A673 (cell line): Measurements from ENCODE around the gene TRIM65. TPM values are rescaled to one million over a fixed set of nuclear protein-coding genes. Genes with fewer than 3 reads are reported as not detected.
A peak's percentile ranks its signal among the peaks of the same experiment; 100 is the strongest.

Source experiments
- BruUV-seq: library from RNA; stranded (reverse); fragments of 400-500 nt; replicated peaks from 2 replicates; lab custom pipeline; 2021; lab: Mats Ljungman, UMichigan
- CTCF ChIA-PET: fragments of 300-600 bp; sonication (Branson Sonifier 250); formaldehyde crosslinking; loops from one replicate; lab custom pipeline; 2022; ENCODE audit warnings: antibody characterized with exemption; lab: Charles Lee
- POLR2A ChIA-PET: fragments of 300-600 bp; sonication (Branson Sonifier 250); formaldehyde crosslinking; loops from one replicate; lab custom pipeline; 2022; ENCODE audit warnings: antibody characterized with exemption; ENCODE audit not compliant: low non-redundant PET; lab: Charles Lee
- DNase-seq: peaks from one replicate; pipeline ENCODE4 v3.0.0-alpha.2; 2015; ENCODE audit warnings: low spot score
- H3K27ac ChIP-seq: fragments of 200-600 bp; sonication (generic); 2 replicates; pipeline ENCODE4 v1.5.1; 2016; ENCODE audit warnings: mixed run types, low read depth, mild to moderate bottlenecking, mixed read lengths, antibody characterized with exemption, low read length; ENCODE audit not compliant: poor library complexity, severe bottlenecking
- H3K27me3 ChIP-seq: fragments of 200-600 bp; sonication (generic); replicated peaks from 2 replicates; pipeline ENCODE4 v1.6.1; 2017; ENCODE audit warnings: mixed run types, low read depth, mild to moderate bottlenecking, mixed read lengths, antibody characterized with exemption, low read length; ENCODE audit not compliant: insufficient read depth, poor library complexity
- H3K36me3 ChIP-seq: fragments of 200-600 bp; sonication (generic); 2 replicates; pipeline ENCODE4 v1.6.1; 2016; ENCODE audit warnings: mixed run types, mild to moderate bottlenecking, mixed read lengths, antibody characterized with exemption, low read length; ENCODE audit not compliant: insufficient read depth, poor library complexity, severe bottlenecking
- H3K4me1 ChIP-seq: fragments of 200-600 bp; sonication (generic); 2 replicates; pipeline ENCODE4 v1.6.1; 2017; ENCODE audit warnings: mixed run types, mild to moderate bottlenecking, mixed read lengths, antibody characterized with exemption, low read length; ENCODE audit not compliant: insufficient read depth, poor library complexity, severe bottlenecking
- H3K4me3 ChIP-seq: fragments of 200-600 bp; sonication (generic); 2 replicates; pipeline ENCODE4 v1.5.1; 2016; ENCODE audit warnings: low read depth, mixed run types, mild to moderate bottlenecking, mixed read lengths, low read length; ENCODE audit not compliant: poor library complexity, severe bottlenecking
- H3K9me3 ChIP-seq: fragments of 200-600 bp; sonication (generic); 2 replicates; pipeline ENCODE4 v1.6.1; 2016; ENCODE audit warnings: mixed run types, low read depth, mild to moderate bottlenecking, mixed read lengths, antibody characterized with exemption, low read length; ENCODE audit not compliant: poor library complexity, severe bottlenecking
- EZH2 ChIP-seq: fragments of 200-600 bp; sonication (generic); IDR thresholded peaks from 2 replicates; pipeline ENCODE4 v1.6.1; 2017; ENCODE audit warnings: borderline replicate concordance, low read depth, mild to moderate bottlenecking, mixed read lengths, antibody characterized with exemption, low read length; ENCODE audit not compliant: poor library complexity, severe bottlenecking
- intact Hi-C: fragments of 100-400 bp; cut with micrococcal nuclease; formaldehyde crosslinking; loops from one replicate; pipeline ENCODE4 v1.10.0; 2022; ENCODE audit not compliant: unreplicated experiment
- total RNA-seq: library from RNA; stranded (reverse); gene quantifications from 2 replicates; pipeline ENCODE4 v1.2.3, GENCODE V29; 2021
- TF ChIP-seq, protein P1 (sequence below): fragments of 300-800, 200-600 bp; sonication (generic); conservative IDR thresholded peaks from 2 replicates; pipeline ENCODE4 v1.5.1; 2017; ENCODE audit warnings: low read depth, mild to moderate bottlenecking, antibody characterized with exemption, low read length, moderate library complexity, mixed read lengths

TRIM65 gene
- total RNA-seq, 1 experiment from 2014 or later: 47.9 TPM

- DNase-seq: no peak
- Histone ChIP-seq H3K27me3 (no peaks in the 10 kb centered on the region), H3K36me3 (peaks cover 40% of the 10 kb centered on the region), H3K27ac (peak overlapping the region; percentile 84), H3K9me3 (no peaks in the 10 kb centered on the region), H3K4me1 (peaks cover 17% of the 10 kb centered on the region), H3K4me3 (no peak overlapping the region)
- TF ChIP-seq, protein P1, sequence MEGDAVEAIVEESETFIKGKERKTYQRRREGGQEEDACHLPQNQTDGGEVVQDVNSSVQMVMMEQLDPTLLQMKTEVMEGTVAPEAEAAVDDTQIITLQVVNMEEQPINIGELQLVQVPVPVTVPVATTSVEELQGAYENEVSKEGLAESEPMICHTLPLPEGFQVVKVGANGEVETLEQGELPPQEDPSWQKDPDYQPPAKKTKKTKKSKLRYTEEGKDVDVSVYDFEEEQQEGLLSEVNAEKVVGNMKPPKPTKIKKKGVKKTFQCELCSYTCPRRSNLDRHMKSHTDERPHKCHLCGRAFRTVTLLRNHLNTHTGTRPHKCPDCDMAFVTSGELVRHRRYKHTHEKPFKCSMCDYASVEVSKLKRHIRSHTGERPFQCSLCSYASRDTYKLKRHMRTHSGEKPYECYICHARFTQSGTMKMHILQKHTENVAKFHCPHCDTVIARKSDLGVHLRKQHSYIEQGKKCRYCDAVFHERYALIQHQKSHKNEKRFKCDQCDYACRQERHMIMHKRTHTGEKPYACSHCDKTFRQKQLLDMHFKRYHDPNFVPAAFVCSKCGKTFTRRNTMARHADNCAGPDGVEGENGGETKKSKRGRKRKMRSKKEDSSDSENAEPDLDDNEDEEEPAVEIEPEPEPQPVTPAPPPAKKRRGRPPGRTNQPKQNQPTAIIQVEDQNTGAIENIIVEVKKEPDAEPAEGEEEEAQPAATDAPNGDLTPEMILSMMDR: no peak
- TF ChIP-seq EZH2: no peak
- ChIA-PET POLR2A (interaction anchor here (0.6 kb wide), 1 partner anchor 1166 kb away, joined by 7 read pairs; no protein-coding TSS in a partner anchor), CTCF (no interaction called here)
- intact Hi-C loops: no loop called here
- BruUV-seq: no TSS peak
Observed at GRCh38 chr17:75898065-75898464, 1.3 kb upstream of the TRIM65 start.

DNA sequence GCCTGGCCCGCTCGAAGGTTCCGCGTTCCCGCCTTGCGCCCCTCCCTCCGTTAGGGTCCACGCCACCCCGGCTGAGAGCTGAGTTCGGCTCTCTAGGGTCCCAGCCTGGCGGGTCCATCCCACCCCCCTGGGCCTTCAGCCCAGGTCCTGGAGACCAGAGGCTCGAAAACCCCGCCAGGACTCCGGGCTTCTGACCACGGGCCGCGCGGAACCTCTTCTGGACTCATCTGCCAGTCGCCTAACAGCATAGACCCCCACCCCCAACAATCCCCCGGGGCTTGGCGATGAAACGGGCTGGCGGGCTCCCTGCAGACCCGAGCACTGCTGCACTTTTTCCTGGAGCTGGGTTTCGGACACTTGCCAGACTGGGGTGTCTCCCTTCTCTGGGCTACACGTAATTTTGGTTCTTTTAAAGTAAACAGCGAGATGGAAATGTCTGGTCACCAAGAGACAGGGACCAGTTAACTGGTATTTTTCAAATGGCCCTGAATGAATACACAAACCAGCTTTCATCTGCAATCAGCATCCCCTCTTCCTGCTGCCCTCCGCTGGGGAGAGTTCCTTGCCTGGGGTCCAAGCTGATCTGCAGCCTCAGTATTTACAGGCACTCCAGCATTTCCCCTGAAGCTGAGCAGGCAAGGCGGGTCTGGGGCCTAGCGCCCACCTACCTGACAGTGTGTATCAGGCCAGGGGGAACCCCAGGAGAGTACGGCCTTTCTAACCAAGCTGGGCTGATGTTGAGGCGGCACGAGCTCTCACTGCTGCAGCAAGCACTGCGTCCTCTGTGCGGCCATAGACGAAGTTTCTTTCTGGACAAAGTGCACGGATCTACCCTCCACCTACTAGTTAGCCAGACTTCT is 639 bp upstream of the TRIM65 start:
- POLR2A ChIA-PET: interaction anchor here (0.6 kb wide), 1 partner anchor 8 kb away, joined by 3 read pairs; no protein-coding TSS in a partner anchor
- H3K9me3 ChIP-seq: no peaks in the 10 kb centered on the region
- no peaks in the 10 kb centered on the region for H3K27me3 ChIP-seq
- TF ChIP-seq EZH2: no peak
- TF ChIP-seq, protein P1: no peak
- intact Hi-C loops: no loop called here
- peak overlapping the region; percentile 89 for H3K4me3 ChIP-seq
- peak overlapping the region; percentile 84 for H3K27ac ChIP-seq
- CTCF ChIA-PET: interaction anchor here (1.5 kb wide), 1 partner anchor 49 kb away, joined by 5 read pairs; no protein-coding TSS in a partner anchor
- no peak for DNase-seq
- H3K36me3 ChIP-seq: peaks cover 40% of the 10 kb centered on the region
- peaks cover 17% of the 10 kb centered on the region for H3K4me1 ChIP-seq
- BruUV-seq: TSS peak; percentile 63

DNA sequence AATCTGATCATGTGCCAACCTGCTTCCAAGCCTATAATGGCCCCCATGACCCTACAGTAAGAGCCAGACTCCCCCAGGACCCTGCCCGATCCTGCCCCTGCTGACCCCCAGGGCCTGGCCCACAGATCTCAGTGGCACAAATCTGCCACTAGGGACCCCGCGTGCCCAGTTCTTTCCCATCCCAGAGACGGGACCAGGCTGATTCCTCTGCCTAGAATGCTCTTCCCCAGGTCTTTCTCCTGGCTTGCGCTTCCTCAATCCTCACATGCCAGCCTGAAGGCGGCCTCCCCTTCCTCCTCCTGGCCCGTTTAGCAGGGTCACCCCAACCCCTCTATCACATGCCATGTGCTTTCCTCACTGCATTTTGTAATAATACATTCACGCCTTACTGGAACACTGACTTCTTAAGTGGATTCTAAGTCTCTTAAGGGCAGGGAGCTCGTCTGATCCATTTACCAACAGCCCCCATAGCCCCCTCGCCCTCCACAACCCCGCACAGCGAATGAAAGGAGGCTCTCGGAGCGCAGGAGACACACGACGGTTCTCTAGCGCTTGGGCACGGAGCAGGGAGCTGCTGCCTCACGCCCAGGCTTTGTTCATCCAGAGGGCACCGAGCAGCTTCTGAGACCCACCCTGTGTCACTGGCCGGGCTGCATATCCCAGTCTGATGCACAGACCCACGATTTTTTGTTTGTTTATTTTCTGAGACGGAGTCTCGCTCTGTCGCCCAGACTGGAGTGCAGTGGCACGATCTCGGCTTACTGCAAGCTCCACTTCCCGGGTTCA is 1.2 kb downstream of the TRIM65 start:
- Histone ChIP-seq H3K27ac (peak overlapping the region; percentile 84), H3K9me3 (no peaks in the 10 kb centered on the region), H3K27me3 (no peaks in the 10 kb centered on the region), H3K36me3 (peaks cover 41% of the 10 kb centered on the region), H3K4me3 (peak overlapping the region; percentile 89), H3K4me1 (peaks cover 17% of the 10 kb centered on the region)
- POLR2A ChIA-PET: interaction anchor here (0.5 kb wide), 1 partner anchor 41 kb away, joined by 3 read pairs; the partner anchor contains the start of gene WBP2
- CTCF ChIA-PET: interaction anchor here (1.5 kb wide), 1 partner anchor 47 kb away, joined by 5 read pairs; no protein-coding TSS in a partner anchor
- BruUV-seq: no TSS peak
- DNase-seq: peak; percentile 55
- TF ChIP-seq, protein P1: peak; percentile 51
- TF ChIP-seq EZH2: no peak
- intact Hi-C loops: no loop called here
